GM03348 (cell line): Measurements from ENCODE around the gene AMPD3.

Experiments used
- DNase-seq: peaks from one replicate; pipeline ENCODE4 v3.0.0; 2012; ENCODE audit warnings: low spot score

The AMPD3 gene

DNA sequence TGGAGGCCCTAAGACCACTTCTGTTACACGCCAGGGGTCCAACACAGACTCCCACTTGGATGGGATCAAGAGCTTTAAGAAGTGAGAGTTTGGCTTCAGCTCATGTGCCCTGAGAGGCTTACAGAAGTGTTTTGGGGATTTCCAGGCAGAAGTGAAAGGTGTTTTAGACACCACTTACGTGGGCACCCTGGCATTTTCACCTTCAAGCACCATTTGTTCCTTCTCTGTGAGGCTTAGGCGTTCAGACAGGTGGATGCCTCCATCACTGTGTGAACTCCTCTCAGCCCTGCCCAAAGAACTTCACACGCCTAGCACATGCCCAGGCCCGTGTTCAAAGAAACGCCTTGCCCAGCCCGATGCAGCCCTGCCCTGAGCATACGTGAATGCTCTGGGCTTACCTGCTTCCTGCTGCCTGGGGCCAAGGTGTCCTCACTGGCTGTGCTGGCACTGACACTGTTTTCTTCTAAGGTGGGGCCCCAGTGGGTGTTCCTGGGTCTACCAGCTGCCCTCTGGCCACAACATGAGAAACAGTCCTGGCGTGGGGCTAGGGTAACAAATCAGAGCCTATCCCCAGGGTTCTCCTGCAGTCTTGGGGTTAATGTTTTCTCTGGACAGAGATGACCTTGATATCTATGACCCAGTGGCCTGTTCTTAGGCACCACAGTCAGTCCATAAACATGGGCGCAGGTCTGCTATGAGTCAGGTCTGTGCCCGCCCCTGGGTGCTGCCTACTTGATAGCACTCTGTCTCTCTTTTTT lies 34.0 kb downstream of the AMPD3 start:
- no peak for DNase-seq

DNA sequence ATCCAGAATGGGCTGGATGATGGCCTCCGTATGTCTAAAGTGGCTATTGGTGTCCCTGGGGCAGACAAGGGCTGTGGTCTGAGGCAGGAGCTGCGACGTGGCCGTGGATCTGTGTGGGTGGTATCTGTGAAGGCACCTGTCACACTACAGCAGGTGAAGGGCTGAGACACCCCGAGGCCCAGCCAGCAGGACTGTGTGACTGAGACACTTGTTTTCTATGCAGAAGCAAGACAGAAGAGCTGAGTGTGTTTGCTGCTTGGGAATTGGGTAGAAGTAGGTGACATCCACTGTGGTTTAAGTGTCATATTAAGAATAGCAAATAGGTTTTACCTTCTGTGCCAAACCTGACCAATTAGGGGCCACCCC lies 35.0 kb downstream of the AMPD3 start:
- no peak for DNase-seq

DNA sequence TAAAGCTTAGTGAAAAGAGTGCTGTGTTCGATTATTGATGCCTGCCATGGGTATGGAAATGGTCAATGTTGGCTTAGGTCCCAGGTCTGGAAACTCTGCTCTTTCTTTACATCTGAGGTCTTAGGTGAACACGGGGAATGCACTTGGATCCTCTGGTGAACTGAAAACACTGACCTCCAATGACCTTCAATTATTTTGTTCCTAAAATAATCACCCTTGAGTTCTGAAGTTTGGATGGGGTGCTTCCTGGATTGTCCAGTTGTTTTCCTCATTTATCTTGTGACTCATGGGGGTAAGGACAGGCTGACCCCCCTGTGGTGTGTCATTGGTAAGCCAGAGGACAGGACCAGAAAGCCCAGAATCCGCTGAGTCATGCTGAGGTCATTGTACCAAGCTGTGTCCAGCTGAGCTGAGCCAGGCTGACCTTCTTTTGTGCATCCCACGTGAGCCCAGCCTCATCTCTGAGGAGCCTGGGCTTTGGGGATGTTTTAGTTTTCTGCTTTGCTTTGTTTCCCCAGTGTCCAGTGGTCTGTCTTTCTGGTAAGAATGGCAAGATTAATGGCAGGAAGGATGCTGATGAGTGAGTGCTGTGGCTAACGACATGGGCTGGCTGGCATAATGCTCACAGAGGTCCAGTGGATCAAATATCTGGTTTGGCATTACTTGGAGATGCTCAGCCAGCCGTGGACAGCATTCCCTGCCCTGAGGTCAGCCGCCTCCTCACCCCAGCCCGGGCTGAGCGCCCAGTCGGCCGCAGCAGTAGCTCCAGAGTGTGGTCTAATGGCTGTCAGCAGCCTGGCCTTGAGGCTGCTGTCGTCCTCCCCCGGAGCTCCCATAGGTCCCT lies 35.6 kb downstream of the AMPD3 start:
- DNase-seq: peak; percentile 94

DNA sequence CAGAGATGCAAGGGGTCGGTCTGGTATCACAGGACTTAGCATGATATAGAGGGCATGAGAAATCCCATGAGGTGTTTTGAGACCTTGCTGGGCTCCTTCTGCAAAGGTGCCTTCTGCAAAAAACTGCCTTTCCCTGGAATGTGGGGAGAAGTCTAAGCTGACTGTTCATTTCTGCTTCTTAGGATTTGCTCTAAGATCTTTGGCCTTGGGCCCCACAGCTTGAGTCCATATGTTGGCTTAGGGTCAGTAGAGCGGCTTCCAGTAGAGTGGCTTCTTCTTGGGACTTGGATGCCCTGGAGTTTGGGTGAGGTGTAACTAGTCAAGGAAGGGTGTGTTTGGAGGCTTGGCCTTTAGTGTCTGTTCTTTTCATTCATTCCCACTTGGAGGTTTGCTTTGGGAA lies 37.0 kb downstream of the AMPD3 start:
- no peak for DNase-seq

DNA sequence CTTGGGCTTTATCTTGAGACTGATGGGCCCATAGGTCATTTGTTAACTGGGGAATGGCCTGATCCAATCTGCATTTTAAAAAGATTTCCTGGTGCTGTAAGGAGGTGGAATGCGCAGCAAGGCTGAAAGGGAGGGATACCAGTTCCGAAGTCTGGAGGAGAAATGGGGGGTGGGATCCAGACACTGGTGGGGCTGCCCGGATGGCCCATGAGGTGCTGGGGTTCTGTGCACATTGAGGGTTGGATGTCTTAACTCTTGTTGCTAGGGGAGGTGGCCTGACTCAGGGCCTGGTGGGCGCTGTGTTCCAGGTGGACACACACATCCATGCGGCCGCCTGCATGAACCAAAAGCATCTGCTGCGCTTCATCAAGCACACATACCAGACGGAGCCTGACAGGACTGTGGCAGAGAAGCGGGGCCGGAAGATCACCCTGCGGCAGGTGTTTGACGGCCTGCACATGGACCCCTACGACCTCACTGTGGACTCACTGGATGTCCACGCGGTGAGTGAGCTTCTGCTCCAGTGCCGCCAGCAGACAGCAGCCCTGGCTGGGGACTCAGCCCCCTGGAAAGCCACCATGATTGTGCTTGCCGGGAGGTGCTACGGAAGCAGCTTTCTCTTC lies 38.1 kb downstream of the AMPD3 start:
- DNase-seq: no peak

DNA sequence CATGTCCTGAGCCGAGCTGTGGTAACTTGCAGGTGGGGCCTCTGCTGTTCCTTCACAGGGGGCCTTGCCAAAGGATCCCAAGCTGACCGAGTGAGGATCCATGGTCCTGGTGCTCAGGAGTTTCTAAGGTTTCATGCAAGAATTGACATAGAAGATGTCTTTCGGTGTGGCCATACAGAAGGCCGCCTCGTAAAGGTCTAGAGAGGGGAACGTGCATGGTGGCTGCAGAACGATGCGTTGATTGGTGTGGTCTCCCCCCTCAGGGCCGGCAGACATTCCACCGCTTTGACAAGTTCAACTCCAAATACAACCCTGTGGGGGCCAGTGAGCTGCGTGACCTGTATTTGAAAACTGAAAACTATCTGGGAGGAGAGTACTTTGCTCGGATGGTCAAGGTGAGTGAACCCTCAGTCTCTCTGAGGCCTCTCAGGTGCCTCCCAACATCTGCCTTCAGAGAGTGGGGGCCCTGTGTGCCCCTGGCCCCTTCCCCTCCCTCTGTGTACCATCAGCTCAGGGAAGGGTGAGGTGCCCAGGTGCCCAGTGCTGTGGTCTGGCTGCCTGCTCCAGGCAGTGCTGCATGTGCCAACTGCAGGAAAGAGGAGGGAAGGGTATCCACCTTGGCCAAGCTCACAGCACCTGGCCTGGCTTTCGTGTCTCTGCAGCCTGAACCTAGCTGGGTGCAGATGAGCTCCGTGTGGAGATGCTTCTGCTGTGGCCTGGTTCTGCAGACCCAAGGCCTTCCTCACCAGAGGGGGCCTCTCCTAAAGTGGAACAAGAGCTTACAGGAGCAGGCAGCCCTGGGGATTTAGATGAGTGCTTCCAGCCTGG lies 39.8 kb downstream of the AMPD3 start:
- no peak for DNase-seq

DNA sequence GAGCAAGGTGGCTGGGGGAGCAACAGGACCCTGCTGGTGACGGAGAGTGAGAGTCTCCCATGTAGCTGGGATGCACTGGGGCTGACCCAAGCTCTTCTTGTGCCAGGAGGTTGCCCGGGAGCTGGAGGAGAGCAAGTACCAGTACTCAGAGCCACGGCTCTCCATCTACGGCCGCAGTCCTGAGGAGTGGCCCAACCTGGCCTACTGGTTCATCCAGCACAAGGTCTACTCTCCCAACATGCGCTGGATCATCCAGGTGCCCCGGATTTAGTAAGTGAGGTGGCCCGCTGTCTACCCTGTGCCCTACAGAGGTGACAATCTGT lies 40.4 kb downstream of the AMPD3 start:
- DNase-seq: no peak

DNA sequence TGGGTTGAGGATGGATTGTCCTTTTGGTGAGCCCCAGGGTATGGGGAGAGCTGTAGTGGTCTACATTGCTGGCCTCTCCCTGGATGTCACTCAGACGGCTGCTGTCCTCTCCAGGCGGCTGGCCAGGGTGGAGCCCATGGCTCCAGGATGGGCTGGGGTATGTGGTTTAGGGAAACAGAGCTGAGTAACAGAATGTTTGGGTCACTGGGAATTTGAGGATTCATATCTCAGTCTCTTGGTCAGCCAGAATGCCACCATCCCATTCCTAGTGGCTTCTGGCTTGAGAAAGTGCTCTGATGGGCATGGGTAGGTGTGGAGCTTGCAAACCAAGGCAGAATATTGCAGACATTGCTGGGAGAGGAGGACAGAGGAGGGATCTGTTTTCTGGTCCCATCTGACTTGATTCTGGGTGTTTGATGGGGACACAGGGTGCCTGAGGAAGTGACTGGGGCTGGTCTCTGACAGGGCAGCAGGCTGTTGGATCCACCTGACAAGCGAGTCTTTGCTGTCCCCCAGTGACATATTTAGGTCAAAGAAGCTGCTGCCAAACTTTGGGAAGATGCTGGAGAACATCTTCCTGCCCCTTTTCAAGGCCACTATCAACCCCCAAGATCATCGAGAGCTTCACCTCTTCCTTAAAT lies 41.4 kb downstream of the AMPD3 start:
- no peak for DNase-seq

DNA sequence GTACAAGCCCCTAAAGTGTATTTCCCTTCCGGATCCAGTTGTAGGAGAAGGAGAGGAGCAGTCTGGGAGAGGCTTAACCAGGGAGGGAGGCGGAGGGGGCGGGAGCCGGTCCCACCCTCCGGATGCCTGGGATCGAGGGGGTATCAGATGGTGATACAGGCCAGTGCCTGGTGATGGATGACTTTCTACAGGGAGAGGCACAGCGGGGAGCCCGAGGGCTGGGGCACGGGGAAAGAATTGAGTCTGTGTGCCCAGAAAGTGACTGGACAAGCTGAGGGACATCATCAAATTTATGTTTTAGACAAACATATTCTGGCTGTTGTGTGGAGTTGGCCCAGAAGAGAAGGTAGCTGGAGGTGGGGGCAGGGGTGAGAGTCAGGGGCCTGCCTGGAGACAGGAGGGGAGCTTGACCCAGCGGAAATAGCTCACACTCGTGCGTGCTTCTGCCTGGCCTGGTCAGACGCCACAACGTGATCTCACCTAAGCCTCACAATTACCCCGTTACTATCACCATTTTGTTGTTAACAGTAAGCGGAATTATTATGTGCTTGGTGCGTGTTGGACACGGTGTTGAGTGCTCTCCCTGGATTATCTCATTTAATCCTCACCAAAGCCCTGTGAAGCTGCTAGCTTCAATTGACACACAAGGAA lies 42.4 kb downstream of the AMPD3 start:
- no peak for DNase-seq

DNA sequence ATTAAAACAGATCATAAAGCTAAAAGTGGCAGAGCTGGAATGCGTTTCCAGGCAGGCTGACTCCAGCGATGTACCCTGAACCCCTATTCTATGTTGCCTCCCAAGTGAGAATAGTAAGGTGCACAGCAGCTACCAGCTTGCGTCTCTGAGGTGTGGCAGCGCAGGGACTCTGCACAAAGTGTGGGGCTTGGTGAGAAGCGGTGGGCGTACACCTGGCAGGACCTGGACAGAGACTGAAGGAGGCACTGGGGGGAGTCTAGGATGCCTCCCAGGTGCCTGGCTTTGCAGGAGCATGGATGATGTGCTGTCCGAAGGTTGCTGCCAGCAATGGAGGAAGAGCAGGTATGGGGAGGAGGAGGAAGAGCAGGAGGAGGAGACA lies 42.9 kb downstream of the AMPD3 start:
- DNase-seq: no peak

DNA sequence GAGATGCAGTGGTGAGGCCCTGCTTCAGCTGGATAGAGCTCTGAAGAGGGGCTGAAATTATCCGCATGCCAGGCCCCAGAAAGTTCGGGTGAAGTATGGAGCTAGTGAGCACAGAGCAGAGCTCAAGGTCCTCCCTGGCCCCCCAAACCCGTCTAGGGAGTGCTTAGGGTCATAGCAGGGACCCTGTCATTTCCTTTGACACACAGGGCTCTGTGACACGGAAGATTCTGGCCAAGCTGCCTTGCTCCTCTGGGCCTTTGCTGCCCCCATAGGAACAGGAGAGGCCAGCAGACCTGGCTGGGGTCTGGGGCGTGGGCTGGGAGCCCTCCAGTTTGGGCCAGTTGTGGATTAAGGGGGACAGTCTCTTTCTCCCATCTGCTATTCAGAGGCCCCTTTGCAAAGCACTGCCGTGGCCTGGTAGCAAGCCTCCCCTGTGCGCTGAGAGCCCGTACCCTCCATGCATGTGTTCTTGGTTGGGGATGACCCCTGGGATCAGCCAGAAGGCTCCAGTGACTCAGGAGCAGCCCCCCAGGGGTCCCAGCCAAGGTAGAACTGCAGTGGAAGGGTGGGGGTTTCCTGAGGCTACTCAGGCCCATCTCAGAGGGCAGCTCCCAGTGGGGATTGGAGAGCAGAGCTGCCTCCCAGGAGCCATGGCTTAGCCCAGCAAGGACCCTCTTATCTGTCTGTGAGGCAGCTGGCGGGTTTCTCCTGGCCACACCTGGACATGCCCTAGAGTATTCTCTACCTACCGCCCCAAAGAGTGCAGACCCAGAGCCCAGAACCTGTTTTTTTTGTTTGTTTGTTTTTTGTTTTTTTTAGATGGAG lies 43.6 kb downstream of the AMPD3 start:
- peak; percentile 1 for DNase-seq

DNA sequence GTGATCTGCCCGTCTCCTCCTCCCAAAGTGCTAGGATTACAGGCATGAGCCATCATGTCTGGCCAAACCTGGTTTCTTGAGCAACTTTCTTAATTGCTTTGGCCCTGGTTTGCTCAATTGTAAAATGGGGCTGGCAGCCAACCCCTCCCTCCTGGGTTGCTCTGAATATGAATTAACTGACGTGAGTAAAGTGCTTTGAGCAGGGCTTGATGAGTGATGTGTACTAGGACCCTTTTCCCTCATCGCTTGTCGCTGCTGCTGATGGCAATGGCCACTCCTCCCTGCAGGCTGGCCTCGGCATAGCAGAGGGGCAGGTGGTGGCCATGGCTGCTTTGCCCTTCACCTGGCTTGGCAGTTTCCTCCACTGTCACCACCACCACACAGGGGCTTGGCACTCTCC lies 44.4 kb downstream of the AMPD3 start:
- peak; percentile 4 for DNase-seq

DNA sequence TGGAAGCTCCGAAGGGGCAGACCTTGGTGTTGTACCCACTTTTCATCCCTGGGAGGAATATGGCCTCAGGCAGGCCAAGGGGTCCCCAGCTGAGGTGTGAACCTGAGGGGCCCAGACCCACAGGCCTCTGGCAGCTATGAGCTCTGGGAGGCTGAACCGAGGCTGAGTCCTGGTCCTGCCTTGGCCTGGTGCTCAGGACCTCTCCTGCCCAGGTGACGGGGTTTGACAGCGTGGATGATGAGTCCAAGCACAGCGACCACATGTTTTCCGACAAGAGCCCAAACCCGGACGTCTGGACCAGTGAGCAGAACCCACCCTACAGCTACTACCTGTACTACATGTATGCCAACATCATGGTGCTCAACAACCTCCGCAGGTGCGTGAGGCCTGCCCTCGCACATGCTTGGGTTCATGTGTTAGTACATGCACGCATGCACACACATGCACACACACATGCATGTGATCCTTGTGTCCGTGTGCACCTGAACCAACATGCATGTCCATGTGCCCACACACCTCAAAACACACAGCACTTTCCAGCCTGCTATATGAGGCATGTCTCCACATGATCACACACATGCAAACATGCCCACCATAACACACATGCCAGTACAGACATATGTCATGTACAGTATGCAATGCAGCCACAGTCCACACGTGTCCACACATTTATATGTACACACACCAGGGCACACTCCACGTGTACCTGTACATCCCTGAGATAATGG lies 45.0 kb downstream of the AMPD3 start:
- peak; percentile 0 for DNase-seq

DNA sequence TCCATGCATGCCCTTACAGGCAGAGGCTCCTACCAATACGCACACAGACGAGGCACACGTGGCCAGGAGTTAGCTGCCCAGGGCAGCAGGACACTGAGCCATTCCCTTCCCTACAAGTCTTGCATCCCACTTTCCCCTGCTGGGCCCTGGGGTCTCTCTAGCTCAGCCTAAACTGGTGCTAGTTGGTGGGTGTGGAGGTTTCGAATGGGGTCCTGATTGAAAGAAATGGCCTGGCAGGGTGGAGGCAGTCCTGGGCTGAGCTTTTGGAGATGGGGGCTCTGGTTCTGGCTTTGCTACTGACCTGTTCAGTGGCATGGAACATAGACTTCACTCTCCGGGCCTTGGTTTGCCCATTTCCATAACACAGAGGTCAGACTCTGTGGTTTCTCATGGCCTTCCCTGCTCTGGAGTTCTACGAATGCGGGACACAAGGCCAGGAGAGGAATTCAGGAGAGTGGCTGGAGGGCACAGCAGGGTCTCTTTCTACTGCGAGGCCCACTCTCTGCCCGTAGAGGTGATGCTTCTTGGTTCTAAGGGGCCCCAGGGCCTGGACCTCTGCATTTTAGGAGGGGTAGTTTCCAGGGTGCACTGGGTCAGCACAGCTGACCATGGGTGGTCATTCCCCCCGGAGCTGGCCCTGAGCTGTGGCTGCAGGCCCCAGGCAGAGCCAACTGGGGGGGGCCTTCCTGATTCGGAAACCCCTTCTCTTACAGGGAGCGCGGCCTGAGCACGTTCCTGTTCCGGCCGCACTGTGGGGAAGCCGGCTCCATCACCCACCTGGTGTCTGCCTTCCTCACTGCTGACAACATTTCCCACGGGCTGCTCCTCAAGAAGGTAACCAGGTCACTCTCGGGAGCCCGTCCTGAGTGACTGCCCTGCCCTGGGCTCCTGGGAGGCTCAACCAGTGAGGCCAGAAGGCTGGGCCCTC lies 46.0 kb downstream of the AMPD3 start:
- peak; percentile 2 for DNase-seq

DNA sequence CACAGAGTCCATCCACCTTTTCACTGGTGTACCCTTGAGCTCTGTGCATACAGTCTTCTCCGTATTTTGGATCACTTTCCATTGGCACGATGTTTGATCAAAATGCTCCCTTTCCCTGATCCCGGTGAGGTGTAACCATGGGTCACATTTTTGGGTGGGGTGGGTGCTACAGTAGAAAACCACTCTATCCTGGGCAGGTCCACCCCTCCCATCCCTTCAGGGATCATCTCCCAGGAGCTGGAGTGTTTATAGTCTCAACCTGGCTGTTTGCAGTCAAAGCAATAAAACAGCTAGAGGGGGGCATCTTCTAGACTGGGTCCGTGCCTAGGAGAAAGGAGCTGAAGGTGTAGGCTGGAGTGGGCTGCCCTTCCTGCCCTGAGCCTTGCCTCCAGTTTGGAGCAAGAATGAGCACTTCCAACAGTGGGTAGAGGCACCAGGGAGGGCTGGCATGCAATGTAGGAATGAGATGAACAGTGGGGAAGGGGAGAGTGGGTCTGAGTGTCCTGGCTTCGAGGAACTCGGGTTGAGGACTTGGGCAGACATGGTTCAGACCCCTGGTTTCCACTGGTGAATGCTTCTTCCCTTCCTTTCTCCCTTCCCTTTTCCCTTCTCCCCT lies 47.1 kb downstream of the AMPD3 start:
- peak; percentile 1 for DNase-seq

DNA sequence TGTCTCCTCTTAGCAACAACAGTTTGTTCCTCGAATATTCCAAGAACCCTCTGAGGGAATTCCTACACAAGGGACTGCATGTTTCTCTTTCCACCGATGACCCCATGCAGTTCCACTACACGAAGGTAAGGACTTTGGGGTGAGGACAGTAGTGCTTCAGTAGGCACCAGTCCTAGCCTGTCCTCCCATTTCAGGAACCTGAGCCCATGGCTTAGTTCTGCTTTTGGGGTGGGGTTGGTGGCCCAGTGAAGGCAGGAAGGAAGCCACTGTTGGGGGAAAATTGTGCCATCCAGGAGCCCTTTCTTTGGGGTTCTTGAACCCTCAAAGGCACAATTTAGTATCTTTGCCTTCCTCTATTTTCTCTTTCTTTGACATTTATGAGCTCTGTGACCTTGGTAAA lies 47.7 kb downstream of the AMPD3 start:
- peak; percentile 0 for DNase-seq

DNA sequence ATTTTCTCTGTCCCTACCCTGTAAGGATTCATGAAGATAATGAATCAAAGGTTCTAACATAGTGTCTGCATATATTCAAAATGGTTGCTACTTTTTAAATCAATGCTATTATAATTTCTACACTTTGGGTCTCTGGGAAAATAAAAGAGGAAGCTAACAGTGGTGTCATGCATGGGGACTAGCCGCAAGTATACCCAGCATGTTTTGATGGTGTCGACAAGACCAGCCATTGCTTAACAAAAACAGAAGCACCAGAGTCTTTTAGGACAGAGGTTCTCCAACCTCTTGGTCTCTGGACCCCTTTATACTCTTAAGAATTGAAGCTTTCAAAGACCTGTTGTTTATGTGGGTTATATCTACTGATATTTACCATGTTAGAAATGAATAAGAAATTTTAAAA lies 48.2 kb downstream of the AMPD3 start:
- DNase-seq: no peak

DNA sequence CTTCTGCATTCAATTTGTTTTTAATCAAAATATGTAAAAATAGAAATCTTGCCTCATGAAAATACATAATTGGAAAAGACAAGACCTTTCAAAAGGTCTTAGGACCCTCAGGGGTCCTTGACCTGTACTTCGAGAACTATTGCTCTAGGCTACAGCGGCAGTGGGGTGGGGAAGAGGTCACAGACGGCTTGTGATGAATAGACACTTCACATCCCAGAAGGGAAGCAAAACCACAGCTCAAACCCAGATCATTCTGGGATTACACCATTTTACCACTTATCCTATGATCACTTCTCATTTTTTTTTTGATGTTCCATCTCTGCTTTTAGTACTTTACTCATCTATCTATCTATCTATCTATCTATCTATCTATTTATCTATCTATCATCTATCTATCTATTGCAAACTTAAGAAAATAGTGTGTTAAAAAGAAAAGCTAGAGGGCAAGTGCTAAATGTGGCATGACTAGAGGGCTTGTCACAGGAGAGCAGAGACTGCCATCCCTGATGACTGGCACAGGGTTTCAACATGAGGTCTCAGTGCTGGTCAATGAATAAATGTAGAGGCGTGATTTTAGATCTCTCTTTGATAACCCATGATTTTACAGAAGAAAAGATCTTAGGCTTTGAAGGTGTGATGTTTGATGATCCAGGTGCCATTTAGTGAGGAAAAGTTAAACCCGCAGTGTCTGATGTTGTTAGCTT lies 48.9 kb downstream of the AMPD3 start:
- no peak for DNase-seq
